Inflammatory macrophage (primary cell): ENCODE measurements around the gene GRIN2D.
A peak's percentile ranks its signal among the peaks of the same experiment; 100 is the strongest.

Experiments
- DNase-seq, 2 donors: peaks; one replicate each; pipeline ENCODE4 v3.0.0-alpha.2; 2020 to 2022

The GRIN2D gene

GRCh38 chr19:48442116-48443035, 48.9 kb downstream of the GRIN2D start:
- no peak for DNase-seq

- peak; percentile 5 to 34 for DNase-seq
Measured at GRCh38 chr19:48443256-48443655, 49.8 kb downstream of the GRIN2D start.
